Measurements from ENCODE around the gene H6PD.
"Not testable (repeated sequence)": the region's sequence is repeated elsewhere in the genome, so short reads cannot be mapped to it uniquely, and the experiment has no call there.

The H6PD gene

GRCh38 chr1:9297831-9298230 is 63.3 kb downstream of the H6PD start:
- no peak for DNase-seq (ENCODE audit: low read depth in 3 of 3)

- DNase-seq (ENCODE audit: low read depth in 3 of 3), result no peak
Measured at GRCh38 chr1:9298282-9298681, 63.7 kb downstream of the H6PD start.

- DNase-seq (ENCODE audit: low read depth in 3 of 3), result not testable (repeated sequence)
Measured at GRCh38 chr1:9299571-9300541, 65.3 kb downstream of the H6PD start.

- no peak for DNase-seq (ENCODE audit: low read depth in 3 of 3)
Measured at GRCh38 chr1:9300573-9300972, 66.0 kb downstream of the H6PD start.

- no peak for DNase-seq (ENCODE audit: low read depth in 3 of 3)
Measured at GRCh38 chr1:9302745-9303524, 68.4 kb downstream of the H6PD start.

- DNase-seq (ENCODE audit: low read depth in 3 of 3), result no peak
Measured at GRCh38 chr1:9303916-9304315, 69.3 kb downstream of the H6PD start.

GRCh38 chr1:9305216-9305615 is 70.6 kb downstream of the H6PD start:
- no peak for DNase-seq (ENCODE audit: low read depth in 3 of 3)

- DNase-seq (ENCODE audit: low read depth in 3 of 3), result no peak
Measured at GRCh38 chr1:9306006-9306405, 71.4 kb downstream of the H6PD start.

- no peak for DNase-seq (ENCODE audit: low read depth in 3 of 3)
Measured at GRCh38 chr1:9307303-9307702, 72.7 kb downstream of the H6PD start.

GRCh38 chr1:9308236-9308785 is 73.7 kb downstream of the H6PD start:
- no peak for DNase-seq (ENCODE audit: low read depth in 3 of 3)

- no peak for DNase-seq (ENCODE audit: low read depth in 3 of 3)
Measured at GRCh38 chr1:9309080-9309479, 74.5 kb downstream of the H6PD start.

- DNase-seq (ENCODE audit: low read depth in 3 of 3), result no peak
Measured at GRCh38 chr1:9309991-9310390, 75.4 kb downstream of the H6PD start.

- DNase-seq (ENCODE audit: low read depth in 3 of 3), result no peak
Measured at GRCh38 chr1:9311029-9311428, 76.5 kb downstream of the H6PD start.

GRCh38 chr1:9311479-9311878 is 76.9 kb downstream of the H6PD start:
- no peak for DNase-seq (ENCODE audit: low read depth in 3 of 3)

GRCh38 chr1:9312168-9312720 is 77.7 kb downstream of the H6PD start:
- DNase-seq (ENCODE audit: low read depth in 3 of 3), result no peak

- DNase-seq (ENCODE audit: low read depth in 3 of 3), result no peak
Measured at GRCh38 chr1:9313576-9313975, 79.0 kb downstream of the H6PD start.

GRCh38 chr1:9314111-9314510 is 79.5 kb downstream of the H6PD start:
- DNase-seq (ENCODE audit: low read depth in 3 of 3), result no peak

- no peak for DNase-seq (ENCODE audit: low read depth in 3 of 3)
Measured at GRCh38 chr1:9314711-9315379, 80.3 kb downstream of the H6PD start.

- DNase-seq (ENCODE audit: low read depth in 3 of 3), result peak; percentile 46 to 68 (median 47)
Measured at GRCh38 chr1:9315411-9316079, 81.0 kb downstream of the H6PD start.

- DNase-seq (ENCODE audit: low read depth in 3 of 3), result peak in 1 of 3 experiments; percentile 28
Measured at GRCh38 chr1:9316080-9316444, 81.5 kb downstream of the H6PD start.

GRCh38 chr1:9316512-9316911 is 81.9 kb downstream of the H6PD start:
- DNase-seq (ENCODE audit: low read depth in 3 of 3), result no peak
